Mesenchymal stem cell (in vitro differentiated cells and primary cell): ENCODE results near the gene POLD4.
A peak's percentile ranks its signal among the peaks of the same experiment; 100 is the strongest.

ENCODE experiments used
- DNase-seq: peaks from one replicate; pipeline ENCODE4 v3.0.0-alpha.2; 2013
- H2AFZ ChIP-seq: one replicate; pipeline ENCODE4 v1.6.1; 2013; ENCODE audit warnings: low read depth, mild to moderate bottlenecking, control low read depth, inconsistent platforms, low read length, moderate library complexity
- H2AK5ac ChIP-seq: 2 replicates; pipeline ENCODE4 v1.6.1; 2013; ENCODE audit warnings: low read length, moderate library complexity, mild to moderate bottlenecking, inconsistent platforms; ENCODE audit not compliant: severe bottlenecking
- H2BK120ac ChIP-seq: one replicate; pipeline ENCODE4 v1.6.1; 2013; ENCODE audit warnings: low read depth, mild to moderate bottlenecking, inconsistent platforms, low read length, moderate library complexity
- H2BK12ac ChIP-seq, 2 experiments: one replicate each; pipeline ENCODE4 v1.6.1; 2013; ENCODE audit warnings: inconsistent platforms in 2 of 2, low read length in 2 of 2, mild to moderate bottlenecking in 2 of 2, moderate library complexity in 2 of 2, control low read depth in 1 of 2
- H2BK15ac ChIP-seq: one replicate; pipeline ENCODE4 v1.6.1; 2013; ENCODE audit warnings: mild to moderate bottlenecking, low read depth, inconsistent platforms; ENCODE audit not compliant: poor library complexity, severe bottlenecking
- H2BK5ac ChIP-seq: 2 replicates; pipeline ENCODE4 v1.6.1; 2013; ENCODE audit warnings: low read depth, mild to moderate bottlenecking, low read length, control low read depth, inconsistent platforms; ENCODE audit not compliant: poor library complexity, severe bottlenecking
- H3K14ac ChIP-seq, 2 experiments: one replicate each; pipeline ENCODE4 v1.6.1; 2013; ENCODE audit warnings: inconsistent platforms in 2 of 2, low read length in 2 of 2, control low read depth in 1 of 2, mild to moderate bottlenecking in 1 of 2, moderate library complexity in 1 of 2
- H3K18ac ChIP-seq, 2 experiments: one replicate each; pipeline ENCODE4 v1.6.1; 2013; ENCODE audit warnings: inconsistent platforms in 2 of 2, low read length in 2 of 2, control low read depth in 1 of 2, low read depth in 1 of 2, mild to moderate bottlenecking in 1 of 2
- H3K23ac ChIP-seq, 2 experiments: one replicate each; pipeline ENCODE4 v1.6.1; 2013; ENCODE audit warnings: inconsistent platforms in 2 of 2, low read length in 2 of 2, mild to moderate bottlenecking in 2 of 2, moderate library complexity in 2 of 2, control low read depth in 1 of 2
- H3K27ac ChIP-seq: 2 replicates; pipeline ENCODE4 v1.5.1; 2013; ENCODE audit warnings: mild to moderate bottlenecking, moderate library complexity, low read length, control low read depth, inconsistent platforms; ENCODE audit not compliant: poor library complexity, severe bottlenecking
- H3K27me3 ChIP-seq, 2 experiments: 2 replicates each; pipeline versions ENCODE4 v1.6.1 to v1.7.0; 2013; ENCODE audit warnings: low read length in 2 of 2, mild to moderate bottlenecking in 2 of 2, moderate library complexity in 2 of 2, control low read depth in 1 of 2, inconsistent platforms in 1 of 2; ENCODE audit not compliant: control insufficient read depth in 1 of 2, insufficient read depth in 1 of 2
- H3K36me3 ChIP-seq, 2 experiments: 2 replicates each; pipeline versions ENCODE4 v1.6.1 to v1.7.0; 2013; ENCODE audit warnings: low read length in 2 of 2, control low read depth in 1 of 2, inconsistent platforms in 1 of 2, low read depth in 1 of 2, mild to moderate bottlenecking in 1 of 2; ENCODE audit not compliant: insufficient read depth in 2 of 2, control insufficient read depth in 1 of 2
- H3K4ac ChIP-seq, 2 experiments: one replicate each; pipeline ENCODE4 v1.6.1; 2013; ENCODE audit warnings: inconsistent platforms in 2 of 2, low read length in 2 of 2, mild to moderate bottlenecking in 2 of 2, moderate library complexity in 2 of 2, control low read depth in 1 of 2, low read depth in 1 of 2
- H3K4me1 ChIP-seq: 2 replicates; pipeline ENCODE4 v1.6.1; 2013; ENCODE audit warnings: low read depth, low read length, control low read depth; ENCODE audit not compliant: control insufficient read depth, insufficient read depth
- H3K4me2 ChIP-seq: 2 replicates; pipeline ENCODE4 v1.6.1; 2013; ENCODE audit warnings: low read length, mild to moderate bottlenecking, inconsistent platforms; ENCODE audit not compliant: poor library complexity, severe bottlenecking
- H3K4me3 ChIP-seq, 2 experiments: 2 replicates each; pipeline versions ENCODE4 v1.5.1 to v1.7.0; 2013; ENCODE audit warnings: low read length in 2 of 2, mild to moderate bottlenecking in 2 of 2, control low read depth in 1 of 2, low read depth in 1 of 2; ENCODE audit not compliant: insufficient read depth in 1 of 2
- H3K79me1 ChIP-seq: replicated peaks from 2 replicates; pipeline ENCODE4 v1.6.1; 2013; ENCODE audit warnings: mild to moderate bottlenecking, control low read depth, low read length, inconsistent platforms; ENCODE audit not compliant: poor library complexity, severe bottlenecking
- H3K9ac ChIP-seq: 2 replicates; pipeline ENCODE4 v1.7.0; 2013; ENCODE audit warnings: mild to moderate bottlenecking, low read length, moderate library complexity
- H3K9me3 ChIP-seq: 2 replicates; pipeline ENCODE4 v1.7.0; 2013; ENCODE audit warnings: mild to moderate bottlenecking, low read length; ENCODE audit not compliant: control insufficient read depth
- H4K8ac ChIP-seq: one replicate; pipeline ENCODE4 v1.6.1; 2013; ENCODE audit warnings: inconsistent platforms, mild to moderate bottlenecking, low read length, moderate library complexity
- H4K91ac ChIP-seq: one replicate; pipeline ENCODE4 v1.6.1; 2013; ENCODE audit warnings: mild to moderate bottlenecking, low read length, inconsistent platforms
- WGBS: methylation state at CpG from one replicate; pipeline ENCODE4 v1.1.7; 2013; ENCODE audit warnings: mixed read lengths; 5-methylcytosine and 5-hydroxymethylcytosine counted together

POLD4 gene

DNA sequence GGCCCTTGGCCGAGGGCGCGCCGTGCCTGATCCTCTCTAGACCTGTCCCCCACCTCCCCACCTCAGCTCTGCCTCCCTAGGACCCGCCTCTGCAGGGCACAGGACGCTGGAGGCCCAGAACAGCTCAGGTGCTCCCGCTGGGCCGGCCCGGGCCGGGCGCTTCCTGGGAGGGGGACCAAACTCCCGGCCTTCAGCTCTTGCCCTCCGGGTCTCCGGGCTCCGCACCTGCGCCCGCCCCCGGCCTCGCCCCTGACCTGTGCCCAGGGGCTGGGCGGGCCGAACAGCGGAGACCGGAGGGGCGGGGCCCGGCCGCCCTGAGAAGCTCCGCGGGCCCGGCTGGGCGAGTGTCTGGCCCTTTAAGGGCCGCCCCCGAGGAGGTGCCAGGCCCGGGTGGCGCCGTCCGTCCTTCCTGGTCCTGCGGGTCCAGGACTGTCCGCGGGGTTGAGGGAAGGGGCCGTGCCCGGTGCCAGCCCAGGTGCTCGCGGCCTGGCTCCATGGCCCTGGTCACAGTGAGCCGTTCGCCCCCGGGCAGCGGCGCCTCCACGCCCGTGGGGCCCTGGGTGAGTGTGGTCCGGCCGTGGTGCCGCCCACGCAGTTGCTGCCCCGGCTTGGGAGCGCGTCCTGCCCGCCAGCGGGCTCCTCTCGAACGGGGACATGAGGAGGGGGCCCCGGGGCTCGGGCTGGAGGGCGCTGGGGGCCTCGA lies 50.1 kb downstream of the POLD4 start, which contains the start of gene SSH3:
Gene SSH3 (plus strand): TSS at position 399 of the 703 bp plus-strand sequence. CDS start 96 bp downstream, at position 495.
- Histone ChIP-seq H3K9me3 (no peaks in the 10 kb centered on the region), H2AK5ac (peak within 1 kb of the TSS; percentile 33), H3K4me1 (peaks cover 35% of the 10 kb centered on the region), H2AFZ (peak within 1 kb of the TSS; percentile 67), H2BK12ac (peak within 1 kb of the TSS; percentile 77 to 83), H4K91ac (peak within 1 kb of the TSS; percentile 92), H3K4me2 (peak within 1 kb of the TSS; percentile 88), H3K14ac (peak within 1 kb of the TSS in 1 of 2 experiments; percentile 97), H3K4ac (peak within 1 kb of the TSS; percentile 92 to 93), H3K27ac (peak within 1 kb of the TSS; percentile 37), H3K23ac (peak within 1 kb of the TSS in 1 of 2 experiments; percentile 95), H3K27me3 (no peaks in the 10 kb centered on the region), H2BK15ac (peak within 1 kb of the TSS; percentile 92), H4K8ac (peak within 1 kb of the TSS; percentile 83), H3K36me3 (peaks cover 44 to 54% of the 10 kb centered on the region in 2 experiments), H2BK5ac (peak within 1 kb of the TSS; percentile 49), H3K9ac (peak within 1 kb of the TSS; percentile 82), H3K18ac (peak within 1 kb of the TSS; percentile 90 to 96), H2BK120ac (peak within 1 kb of the TSS; percentile 68), H3K79me1 (peaks cover 31% of the 10 kb centered on the region), H3K4me3 (peak within 1 kb of the TSS; percentile 86 to 90)
- 2% methylated on average over 64 of the region's 65 CpGs for WGBS
- DNase-seq = peak; percentile 65

DNA sequence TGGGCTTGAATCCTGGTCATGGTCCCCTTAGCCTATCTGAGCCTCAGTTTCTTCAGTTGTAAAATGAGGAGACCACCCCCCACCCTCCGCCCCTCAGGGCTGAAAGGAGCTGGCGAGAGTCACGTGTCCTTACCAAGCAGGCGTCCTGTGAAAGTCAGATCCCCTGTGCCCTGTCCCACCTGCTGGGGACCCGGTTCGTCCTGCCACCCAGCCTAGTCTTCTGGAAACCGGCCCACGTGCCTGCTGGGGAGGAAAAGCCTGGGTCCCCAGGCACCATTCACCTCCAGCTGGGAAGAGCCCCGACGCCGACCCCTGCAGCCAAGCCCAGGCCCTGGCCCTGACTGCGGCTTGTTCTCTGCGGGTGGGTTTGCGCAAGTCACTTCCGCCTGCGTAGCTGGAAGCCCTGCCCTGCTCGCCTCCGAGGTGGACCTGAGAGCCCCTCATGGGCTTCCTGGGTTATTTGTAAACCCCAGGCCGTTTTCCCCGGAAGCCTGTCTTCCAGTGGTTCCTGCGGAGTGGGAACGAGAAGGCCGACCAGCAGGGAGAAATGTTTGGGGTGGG lies 50.7 kb downstream of the POLD4 start:
- peak overlapping the region; percentile 1 for H4K91ac ChIP-seq
- H3K4me3 ChIP-seq = peak overlapping the region; percentile 86 to 90
- H3K9me3 ChIP-seq = no peaks in the 10 kb centered on the region
- H3K79me1 ChIP-seq = peaks cover 31% of the 10 kb centered on the region
- H2AFZ ChIP-seq = no peak overlapping the region
- no peak overlapping the region for H2AK5ac ChIP-seq
- H2BK15ac ChIP-seq = peak overlapping the region; percentile 38
- H4K8ac ChIP-seq = peak overlapping the region; percentile 83
- H3K23ac ChIP-seq = peak overlapping the region in 1 of 2 experiments; percentile 34
- DNase-seq = peak; percentile 64
- peak overlapping the region in 1 of 2 experiments; percentile 77 for H2BK12ac ChIP-seq
- peak overlapping the region; percentile 88 for H3K4me2 ChIP-seq
- peak overlapping the region; percentile 82 for H3K9ac ChIP-seq
- H3K4me1 ChIP-seq = peaks cover 35% of the 10 kb centered on the region
- peaks cover 50 to 51% of the 10 kb centered on the region in 2 experiments for H3K36me3 ChIP-seq
- H2BK120ac ChIP-seq = no peak overlapping the region
- no peak overlapping the region for H2BK5ac ChIP-seq
- H3K18ac ChIP-seq = peak overlapping the region; percentile 26 to 29
- peak overlapping the region; percentile 42 to 66 for H3K4ac ChIP-seq
- H3K27me3 ChIP-seq = no peaks in the 10 kb centered on the region
- WGBS = 22% methylated on average over 22 of the region's 23 CpGs
- H3K27ac ChIP-seq = peak overlapping the region; percentile 37
- peak overlapping the region in 1 of 2 experiments; percentile 90 for H3K14ac ChIP-seq

DNA sequence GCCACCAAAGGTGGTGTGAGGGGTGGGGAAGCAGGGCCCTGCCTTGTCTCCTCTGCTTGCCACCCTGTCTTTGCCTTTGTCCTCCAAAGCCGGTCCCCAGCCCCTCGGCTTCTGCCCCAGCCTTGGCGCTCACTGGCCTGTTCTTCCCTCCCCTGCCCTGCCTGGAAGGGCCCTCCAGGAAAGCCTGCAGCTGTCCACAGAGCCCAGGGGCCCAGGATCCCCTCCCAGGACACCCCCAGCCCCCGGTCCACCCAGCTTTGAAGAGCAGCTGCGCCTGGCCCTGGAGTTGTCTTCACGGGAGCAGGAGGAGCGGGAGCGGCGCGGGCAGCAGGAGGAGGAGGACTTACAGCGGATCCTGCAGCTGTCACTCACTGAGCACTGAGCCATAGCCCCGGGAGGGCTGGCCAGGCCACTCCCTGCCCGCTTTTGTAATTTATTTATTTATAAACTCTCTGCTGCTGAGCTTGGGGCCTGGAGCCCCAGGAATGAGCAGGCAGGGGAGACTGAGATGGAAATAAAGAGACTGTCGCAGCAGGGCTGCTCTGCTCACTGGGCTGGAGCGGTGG lies 51.3 kb downstream of the POLD4 start:
- Histone ChIP-seq H3K4me2 (peak overlapping the region; percentile 88), H3K79me1 (peaks cover 31% of the 10 kb centered on the region), H3K4ac (no peak overlapping the region), H4K8ac (peak overlapping the region; percentile 27), H2BK120ac (no peak overlapping the region), H4K91ac (peak overlapping the region; percentile 47), H2AK5ac (no peak overlapping the region), H3K27ac (peak overlapping the region; percentile 56), H3K27me3 (no peaks in the 10 kb centered on the region), H2AFZ (no peak overlapping the region), H3K4me1 (peaks cover 35% of the 10 kb centered on the region), H3K9ac (peak overlapping the region; percentile 82), H2BK15ac (no peak overlapping the region), H3K23ac (no peak overlapping the region), H3K9me3 (no peaks in the 10 kb centered on the region), H3K4me3 (no peak overlapping the region), H3K36me3 (peaks cover 45 to 48% of the 10 kb centered on the region in 2 experiments), H2BK5ac (no peak overlapping the region), H3K14ac (no peak overlapping the region), H2BK12ac (no peak overlapping the region), H3K18ac (peak overlapping the region in 1 of 2 experiments; percentile 29)
- WGBS = 30% methylated on average over 12 of the region's 15 CpGs
- DNase-seq = peak; percentile 85
